NCI-H345 (cell line): ENCODE measurements around the gene SLC25A15.

Experiments used
- DNase-seq: peaks from one replicate; lab custom pipeline; 2025; lab: John Stamatoyannopoulos, UW

The SLC25A15 gene

DNA sequence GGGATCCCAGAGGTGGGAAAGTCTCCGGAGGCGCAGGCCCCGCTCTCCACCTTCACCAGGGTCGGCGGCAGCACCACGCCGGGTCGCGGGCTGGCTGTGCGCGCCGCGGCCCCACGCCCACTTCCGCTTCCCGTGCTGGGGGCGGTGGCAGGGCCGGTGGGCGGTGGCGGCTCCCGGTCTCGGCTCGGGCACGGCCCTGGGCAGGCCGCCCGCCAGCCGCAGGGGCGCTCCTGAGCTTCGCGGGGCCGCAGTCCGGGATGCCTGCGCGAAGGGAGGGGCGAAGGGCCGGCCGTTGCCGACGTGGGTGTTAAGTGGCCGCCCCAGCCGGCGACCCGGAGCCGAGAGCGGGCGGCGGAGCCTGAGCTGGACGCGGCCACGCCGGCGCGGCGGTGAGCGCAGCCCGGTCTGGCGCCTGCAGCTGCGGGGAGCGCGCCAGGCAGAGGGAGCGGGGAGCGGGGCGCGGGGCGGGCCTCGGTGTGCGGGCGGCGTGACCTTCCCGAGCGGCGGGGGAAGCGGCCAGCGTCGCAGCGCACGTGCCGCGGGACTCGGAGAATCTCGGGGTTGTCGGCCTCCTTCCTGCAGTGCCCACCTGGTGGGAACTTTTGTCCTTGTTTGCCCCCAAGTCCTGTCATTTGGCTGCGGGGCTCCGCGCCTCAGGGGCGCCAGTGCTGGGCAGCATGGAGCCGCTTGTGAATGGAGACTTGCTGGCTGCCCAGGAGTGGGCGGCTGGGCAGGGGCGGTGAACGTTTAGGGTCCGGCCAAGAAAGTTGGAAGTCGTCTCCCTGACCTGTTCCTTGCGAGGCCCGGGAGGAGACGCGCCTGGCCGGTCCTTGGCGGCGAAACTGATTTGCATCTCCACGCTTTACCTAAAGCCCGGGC is at the start of gene SLC25A15:
Gene SLC25A15 (plus strand): TSS at position 337 of the 879 bp plus-strand sequence. CDS start 3,616 bp downstream, outside the sequence.
- peak; percentile 68 for DNase-seq

DNA sequence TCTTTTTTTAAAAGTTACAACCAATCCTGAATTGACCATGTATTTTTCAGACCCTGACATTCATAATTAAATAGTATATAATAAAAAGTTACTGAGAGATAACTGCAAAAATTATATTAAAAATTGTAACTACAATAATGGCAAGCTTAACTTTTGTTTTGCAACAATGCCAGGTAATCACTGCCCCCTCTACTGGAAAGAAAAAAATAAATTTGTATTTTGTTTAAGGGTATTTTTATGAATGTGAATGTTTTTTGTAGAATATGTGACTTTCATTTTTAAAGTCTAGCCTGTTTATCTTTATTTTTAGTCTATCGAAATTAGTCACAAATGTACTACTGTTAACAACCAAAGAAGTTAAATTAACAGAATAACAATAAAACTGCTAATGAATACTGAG is 40.1 kb upstream of the SLC25A15 start:
- no peak for DNase-seq

DNA sequence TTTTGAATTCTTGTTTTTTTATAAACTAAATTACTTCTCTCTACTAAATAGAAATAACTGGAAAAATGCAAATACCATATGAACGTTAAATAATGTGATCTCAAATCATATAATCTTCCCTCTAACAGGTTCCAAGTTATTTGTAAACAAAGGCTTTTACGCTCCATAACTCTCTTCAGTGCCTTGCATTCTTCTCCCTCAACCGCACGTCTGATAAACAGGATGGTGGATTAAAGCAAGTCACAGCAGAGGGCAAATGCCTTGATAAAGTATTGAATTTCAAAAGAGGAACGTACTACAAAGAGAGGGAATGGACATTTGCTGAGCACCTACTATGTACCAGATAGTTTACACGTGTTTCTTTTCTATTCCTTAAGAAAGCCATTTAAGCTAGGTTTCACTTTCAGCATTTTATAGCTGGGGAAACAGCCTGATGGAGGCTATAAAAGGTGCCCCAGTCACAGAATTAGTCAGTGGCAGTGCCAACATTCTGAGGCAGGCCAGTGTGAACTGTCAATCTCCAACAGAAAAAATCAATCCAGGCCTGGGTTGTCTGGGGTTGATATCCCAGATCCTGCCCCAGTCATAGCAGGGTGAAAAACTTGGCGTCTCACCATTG is 34.2 kb upstream of the SLC25A15 start:
- DNase-seq, result no peak

GRCh38 chr13:40756042-40756441 is 33.4 kb upstream of the SLC25A15 start:
- no peak for DNase-seq

- no peak for DNase-seq
Measured at GRCh38 chr13:40758811-40759210, 30.6 kb upstream of the SLC25A15 start.

DNA sequence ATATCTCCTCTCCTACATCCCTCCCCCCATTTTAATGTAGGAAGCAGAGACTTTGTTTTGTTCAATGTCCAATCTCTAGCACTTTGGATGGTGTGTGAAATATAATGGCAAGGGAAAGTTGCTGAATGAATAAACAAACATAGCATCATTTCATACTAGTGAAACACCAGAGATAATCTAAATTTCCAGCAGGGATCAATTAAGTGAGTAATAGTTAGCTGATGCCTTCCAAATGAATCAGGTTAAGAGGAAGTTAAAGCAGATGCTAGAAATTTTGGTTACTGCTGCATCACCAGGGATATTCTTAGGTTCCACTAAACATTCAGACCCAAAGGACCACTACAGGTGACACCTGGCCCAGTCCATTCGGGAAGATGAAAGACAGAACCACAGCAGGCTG is 26.6 kb upstream of the SLC25A15 start:
- DNase-seq, result no peak

DNA sequence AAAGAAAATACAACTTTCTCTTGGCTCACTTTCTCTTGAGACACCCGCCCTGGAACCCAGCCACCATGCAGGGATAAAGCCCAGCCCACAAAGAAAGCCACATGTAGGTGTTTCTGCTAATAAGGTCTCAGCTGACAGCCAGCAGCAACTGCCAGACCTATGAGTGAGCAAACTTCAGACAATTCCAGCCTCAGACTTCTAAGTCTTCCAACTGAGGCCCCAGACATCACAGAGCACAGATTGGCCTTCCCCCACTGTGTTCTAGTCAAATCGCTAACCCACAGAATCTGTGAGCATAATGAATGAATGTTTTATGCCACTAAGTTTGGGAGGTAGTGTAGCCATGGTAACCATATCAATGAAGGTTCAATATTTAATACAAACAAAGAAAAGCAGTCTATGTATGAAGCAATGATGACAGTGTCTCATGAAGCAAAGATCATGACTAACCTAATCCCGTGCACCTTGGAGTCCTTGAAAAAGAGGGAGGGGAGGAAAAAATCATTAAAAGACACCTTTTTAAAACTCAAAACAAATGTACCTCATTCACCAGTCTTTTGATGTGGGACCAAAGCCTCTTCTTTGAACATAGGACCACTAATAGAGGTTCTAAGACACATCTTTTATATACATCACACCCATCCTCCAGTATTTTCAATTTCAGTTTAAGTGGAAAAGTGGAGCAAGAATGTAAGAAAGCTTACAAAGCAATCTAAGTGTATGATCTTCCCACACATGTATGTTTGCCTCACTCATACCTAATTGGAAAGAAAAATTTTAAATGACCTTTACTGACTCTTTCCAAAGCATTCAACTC is 24.6 kb upstream of the SLC25A15 start:
- no peak for DNase-seq

DNA sequence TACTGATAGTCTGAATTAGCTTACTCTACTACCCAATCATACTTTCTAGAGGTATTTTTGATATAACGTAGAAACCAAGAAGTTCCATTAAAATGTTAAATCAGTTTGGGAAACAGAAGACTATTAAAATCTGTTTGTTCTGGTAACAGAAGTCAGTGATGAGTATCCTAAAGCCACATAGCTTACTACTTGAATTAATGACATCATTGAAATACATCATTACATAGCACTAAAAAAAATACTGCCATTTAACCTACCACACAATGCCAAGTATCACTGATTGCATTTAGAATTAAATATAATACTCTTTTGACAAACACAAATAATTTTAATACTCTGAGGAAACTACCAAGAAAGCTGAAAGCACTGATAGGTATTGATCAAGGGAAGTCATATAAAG is 23.8 kb upstream of the SLC25A15 start:
- no peak for DNase-seq

GRCh38 chr13:40769970-40770369 is 19.4 kb upstream of the SLC25A15 start:
- DNase-seq, result no peak

GRCh38 chr13:40770609-40770933 is 18.8 kb upstream of the SLC25A15 start:
- no peak for DNase-seq

- peak; percentile 89 for DNase-seq
Measured at GRCh38 chr13:40770934-40771618, 18.3 kb upstream of the SLC25A15 start, which contains the start of gene MRPS31. Gene MRPS31, minus strand, starts transcription at chr13:40771190. Its CDS starts 54 bp downstream, at chr13:40771136.

GRCh38 chr13:40772765-40773473 is 16.5 kb upstream of the SLC25A15 start:
- no peak for DNase-seq

DNA sequence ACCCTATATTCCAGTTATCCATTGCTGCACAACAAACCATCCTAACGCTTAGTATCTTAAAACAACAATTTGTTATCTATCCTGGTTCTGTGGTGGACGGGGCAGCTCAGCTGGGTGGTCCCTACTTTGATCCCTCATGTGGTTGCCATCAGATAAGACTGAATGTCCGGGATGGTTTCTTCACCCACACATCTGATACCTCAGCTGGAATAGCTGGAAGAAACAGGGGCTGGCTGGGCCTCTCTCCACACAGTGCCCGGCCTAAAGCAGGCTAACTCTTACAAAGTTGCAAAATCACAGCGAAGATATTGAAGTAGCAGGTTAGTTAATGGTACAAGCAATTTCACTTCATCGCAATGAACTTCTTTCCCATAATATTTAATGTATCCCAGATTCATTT is 14.7 kb upstream of the SLC25A15 start:
- DNase-seq, result no peak

- DNase-seq, result no peak
Measured at GRCh38 chr13:40776232-40776631, 13.2 kb upstream of the SLC25A15 start.

DNA sequence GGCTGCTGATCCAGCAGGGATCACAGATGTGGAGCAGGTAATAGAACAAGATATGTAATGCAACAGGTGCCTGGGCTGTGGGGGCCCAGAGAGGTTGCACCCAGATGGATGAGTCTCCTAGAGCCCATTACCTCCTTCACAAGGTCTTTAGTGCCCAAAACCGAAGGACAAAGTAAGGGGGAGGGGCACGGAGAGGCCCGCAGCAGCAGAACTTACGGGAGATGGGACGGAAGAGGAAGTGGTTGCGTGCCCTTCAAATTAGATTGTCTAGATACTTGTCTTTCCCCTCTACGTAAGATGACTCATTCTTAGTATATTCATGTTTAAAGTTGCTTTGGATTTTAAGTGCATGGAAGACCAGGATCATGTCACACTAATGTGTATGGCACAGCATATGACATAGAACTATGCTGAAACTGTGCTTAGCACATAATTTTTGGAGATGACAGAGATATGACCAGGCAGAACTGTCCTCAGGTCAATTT is 12.7 kb upstream of the SLC25A15 start:
- no peak for DNase-seq

GRCh38 chr13:40777166-40777808 is 12.1 kb upstream of the SLC25A15 start:
- DNase-seq, result peak; percentile 55

GRCh38 chr13:40777809-40778175 is 11.6 kb upstream of the SLC25A15 start:
- no peak for DNase-seq

GRCh38 chr13:40779049-40779448 is 10.4 kb upstream of the SLC25A15 start:
- no peak for DNase-seq

DNA sequence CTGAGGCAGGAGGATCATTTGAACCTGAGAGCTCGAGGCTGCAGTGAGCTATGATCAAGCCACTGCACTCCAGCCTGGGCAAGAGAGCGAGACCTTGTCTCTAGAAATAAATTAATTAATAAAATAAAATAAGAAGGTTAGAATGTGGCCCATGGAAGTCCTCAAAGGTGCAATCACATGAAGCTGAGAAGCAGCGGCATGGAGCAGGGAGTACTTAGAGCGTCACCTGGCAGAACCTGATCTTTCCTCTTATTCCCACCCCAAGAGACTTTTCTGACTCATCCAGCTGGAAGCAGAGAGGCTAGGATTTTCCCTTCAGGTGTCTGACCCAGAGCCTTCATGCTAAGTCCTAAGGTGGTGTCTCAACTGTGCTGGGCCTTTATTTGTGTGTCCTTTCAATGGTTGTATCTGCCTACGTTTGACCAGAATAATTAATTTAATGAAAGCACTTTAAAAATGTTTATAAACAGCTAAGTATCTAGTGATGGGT is 9.6 kb upstream of the SLC25A15 start:
- no peak for DNase-seq

GRCh38 chr13:40780822-40781401 is 8.5 kb upstream of the SLC25A15 start:
- DNase-seq, result no peak
